NCI-H446 treated with DMSO at 0.1 percent for 48 hours (cell line): ENCODE measurements around the gene TES.
A peak's percentile ranks its signal among the peaks of the same experiment; 100 is the strongest.

ENCODE experiments used
- DNase-seq: peaks from one replicate; lab custom pipeline; 2025; lab: John Stamatoyannopoulos, UW

The TES gene

GRCh38 chr7:116246357-116246756 is 36.0 kb downstream of the TES start:
- no peak for DNase-seq

GRCh38 chr7:116249969-116250553 is 39.7 kb downstream of the TES start:
- DNase-seq = no peak

GRCh38 chr7:116251675-116252074 is 41.3 kb downstream of the TES start:
- no peak for DNase-seq

GRCh38 chr7:116252249-116252648 is 41.9 kb downstream of the TES start:
- DNase-seq = no peak

GRCh38 chr7:116257156-116257555 is 46.8 kb downstream of the TES start:
- DNase-seq = no peak

GRCh38 chr7:116258734-116259133 is 48.4 kb downstream of the TES start:
- DNase-seq = no peak

- no peak for DNase-seq
Observed at GRCh38 chr7:116259156-116259870, 49.0 kb downstream of the TES start.

GRCh38 chr7:116259871-116260440 is 49.6 kb downstream of the TES start:
- DNase-seq = no peak

GRCh38 chr7:116261904-116262303 is 51.6 kb downstream of the TES start:
- no peak for DNase-seq

- DNase-seq = no peak
Observed at GRCh38 chr7:116265881-116266280, 55.5 kb downstream of the TES start.

GRCh38 chr7:116269466-116269865 is 59.1 kb downstream of the TES start:
- no peak for DNase-seq

- DNase-seq = no peak
Observed at GRCh38 chr7:116271161-116271913, 61.0 kb downstream of the TES start.

- peak; percentile 56 for DNase-seq
Observed at GRCh38 chr7:116271963-116272886, 61.9 kb downstream of the TES start.

GRCh38 chr7:116273283-116273917 is 63.1 kb downstream of the TES start:
- no peak for DNase-seq

GRCh38 chr7:116273918-116274301 is 63.6 kb downstream of the TES start:
- no peak for DNase-seq

GRCh38 chr7:116277070-116277469 is 66.7 kb downstream of the TES start:
- DNase-seq = no peak

- DNase-seq = no peak
Observed at GRCh38 chr7:116279217-116279616, 68.9 kb downstream of the TES start.

- DNase-seq = no peak
Observed at GRCh38 chr7:116280803-116281202, 70.5 kb downstream of the TES start.

GRCh38 chr7:116283595-116284204 is 73.4 kb downstream of the TES start:
- DNase-seq = no peak

GRCh38 chr7:116284390-116284789 is 74.1 kb downstream of the TES start:
- DNase-seq = no peak

GRCh38 chr7:116285252-116285651 is 74.9 kb downstream of the TES start:
- no peak for DNase-seq
